GM12878 (cell line): ENCODE results near the gene CCN5. TPM values are rescaled to one million over a fixed set of nuclear protein-coding genes. Genes with fewer than 3 reads are reported as not detected.

Experiments used
- ATAC-seq: fragments of 200-7000 bp; cut with Tn5 transposase; 3 replicates; pipeline ENCODE4 v1.9.1; 2020; ENCODE audit warnings: mild to moderate bottlenecking, moderate library complexity
- BruUV-seq: library from RNA; stranded (reverse); fragments of 400-500 nt; replicated peaks from 2 replicates; lab custom pipeline; 2021; lab: Mats Ljungman, UMichigan
- CTCF ChIA-PET: fragments of 300-600 bp; sonication (Branson Sonifier 250); formaldehyde crosslinking; extraction: SDS; loops from one replicate; lab custom pipeline; 2021; ENCODE audit warnings: inconsistent platforms; lab: Yijun Ruan, JAX
- POLR2A ChIA-PET: fragments of 350-600 bp; formaldehyde crosslinking; extraction: SDS; loops from one replicate; lab custom pipeline; 2021; ENCODE audit warnings: inconsistent platforms; lab: Charles Lee
- RAD21 ChIA-PET: fragments of 300-600 bp; sonication (Branson Sonifier 250); formaldehyde crosslinking; loops from one replicate; lab custom pipeline; 2023; ENCODE audit warnings: antibody characterized with exemption; ENCODE audit not compliant: unreplicated experiment; lab: Charles Lee
- SMC1A ChIA-PET: fragments of 300-600 bp; sonication (Branson Sonifier 250); formaldehyde crosslinking; loops from one replicate; lab custom pipeline; 2023; ENCODE audit not compliant: unreplicated experiment, uncharacterized antibody; lab: Charles Lee
- DNase-seq: peaks from one replicate; pipeline ENCODE4 v3.0.0-alpha.2; 2011; ENCODE audit warnings: low read depth, low spot score
- FAIRE-seq: peaks from 3 replicates; lab custom pipeline; 2011; peaks lifted over from hg19 to GRCh38; lab: Jason Lieb, UNC
- H2AFZ ChIP-seq: 2 replicates; pipeline ENCODE4 v1.6.0; 2011; ENCODE audit warnings: low read depth, low read length, control low read depth; ENCODE audit not compliant: control insufficient read depth
- H3K27ac ChIP-seq: 2 replicates; pipeline ENCODE4 v1.5.1; 2011; ENCODE audit warnings: control low read depth; ENCODE audit not compliant: control insufficient read depth, insufficient read depth
- H3K27me3 ChIP-seq, 2 experiments: replicated peaks in 1 of 2; 2 replicates each; pipeline versions ENCODE4 v1.6.0 to v1.6.1; 2011; ENCODE audit warnings: low read length in 1 of 2; ENCODE audit not compliant: control insufficient read depth in 2 of 2, insufficient read depth in 2 of 2
- H3K36me3 ChIP-seq, 2 experiments: 2 replicates each; pipeline ENCODE4 v1.5.1; 2011; ENCODE audit warnings: low read length in 1 of 2; ENCODE audit not compliant: control insufficient read depth in 2 of 2, insufficient read depth in 2 of 2
- H3K4me1 ChIP-seq: 2 replicates; pipeline ENCODE4 v1.6.1; 2011; ENCODE audit warnings: mild to moderate bottlenecking, low read length, moderate library complexity, mixed read lengths; ENCODE audit not compliant: control insufficient read depth, insufficient read depth
- H3K4me2 ChIP-seq: 2 replicates; pipeline ENCODE4 v1.6.0; 2011; ENCODE audit warnings: control low read depth; ENCODE audit not compliant: control insufficient read depth, insufficient read depth
- H3K4me3 ChIP-seq: fragments of 200-600 bp; sonication (generic); 2 replicates; pipeline ENCODE4 v1.5.1; 2016
- H3K79me2 ChIP-seq: 2 replicates; pipeline ENCODE4 v1.6.0; 2011; ENCODE audit warnings: low read length; ENCODE audit not compliant: control insufficient read depth, insufficient read depth
- H3K9ac ChIP-seq: 2 replicates; pipeline ENCODE4 v1.8.0; 2011; ENCODE audit warnings: low read length, control low read depth, mixed read lengths; ENCODE audit not compliant: control insufficient read depth, insufficient read depth
- H3K9me3 ChIP-seq: replicated peaks from 3 replicates; pipeline ENCODE4 v1.5.1; 2011; ENCODE audit warnings: mild to moderate bottlenecking, low read length; ENCODE audit not compliant: control insufficient read depth, insufficient read depth
- H4K20me1 ChIP-seq: 2 replicates; pipeline ENCODE4 v1.6.0; 2011; ENCODE audit not compliant: control insufficient read depth, insufficient read depth
- BHLHE40 ChIP-seq, 2 experiments: fragments of 450-650 bp in 1 of 2; IDR thresholded peaks; 2 replicates each; pipeline ENCODE4 v1.6.1; 2011 to 2017; ENCODE audit warnings: low read depth in 2 of 2, borderline replicate concordance in 1 of 2, improper control_type of control experiment in 1 of 2, low read length in 1 of 2, mild to moderate bottlenecking in 1 of 2
- CHD4 ChIP-seq: fragments of 200-600 bp; sonication (generic); IDR thresholded peaks from 2 replicates; pipeline ENCODE4 v1.6.1; 2016; ENCODE audit warnings: mild to moderate bottlenecking
- PAX8 ChIP-seq: fragments of 450-650 bp; IDR thresholded peaks from 2 replicates; pipeline ENCODE4 v1.6.1; 2017; ENCODE audit warnings: mild to moderate bottlenecking, moderate library complexity
- RB1 ChIP-seq: fragments of 450-650 bp; formaldehyde crosslinking; IDR thresholded peaks from 2 replicates; pipeline ENCODE4 v1.6.1; 2017; ENCODE audit warnings: mild to moderate bottlenecking, borderline replicate concordance
- SMAD5 ChIP-seq: IDR thresholded peaks from 2 replicates; pipeline ENCODE4 v1.6.1; 2016; ENCODE audit warnings: antibody characterized with exemption, low read depth
- TCF12 ChIP-seq: IDR thresholded peaks from 2 replicates; pipeline ENCODE4 v1.6.1; 2011; ENCODE audit warnings: low read depth, mild to moderate bottlenecking, low read length
- YY1 ChIP-seq: IDR thresholded peaks from 2 replicates; pipeline ENCODE4 v1.6.1; 2011; ENCODE audit warnings: low read depth, mild to moderate bottlenecking, low read length
- in situ Hi-C: fragments of 300-500 bp; cut with MboI; formaldehyde crosslinking; loops from 9 replicates; pipeline ENCODE4 v1.14.3; 2018; ENCODE audit warnings: mixed read lengths
- intact Hi-C: fragments of 100-400 bp; cut with micrococcal nuclease; formaldehyde crosslinking; loops from one replicate; pipeline ENCODE4 v1.14.2; 2022; ENCODE audit not compliant: unreplicated experiment
- polyA plus RNA-seq, 11 experiments: library from polyadenylated mRNA; depleted of rRNA in 4 of 11; unstranded in 6 of 11; stranded (reverse) in 5 of 11; fragments of >200 nt; fragmentation: Nextera tagmentation in 4 of 11; fragmentation: Illumina TruSeq in 1 of 11; extraction: Ambion mirVana in 4 of 11; extraction: Trizol in 1 of 11; gene quantifications; 1 replicate in 1 of 11; 2 replicates in 10 of 11; pipeline versions ENCODE4 v1.2.1 to v1.2.3, GENCODE V29; 2011 to 2016; ENCODE audit warnings: inconsistent platforms in 2 of 11, missing spikeins in 2 of 11, low read depth in 1 of 11
- total RNA-seq, 4 experiments: library from RNA; depleted of rRNA in 3 of 4; stranded (reverse); fragments of >200 nt in 3 of 4; fragmentation: Illumina TruSeq in 1 of 4; extraction: Trizol in 1 of 4; gene quantifications; 2 replicates each; pipeline versions ENCODE4 v1.2.1 to v1.2.3, GENCODE V29; 2013 to 2021
- TF ChIP-seq, protein P1 (sequence below): fragments of 450-650 bp; IDR thresholded peaks from 2 replicates; pipeline ENCODE4 v1.6.1; 2017; ENCODE audit warnings: mild to moderate bottlenecking

Gene CCN5
- total and polyA plus RNA-seq, 10 of the 15 experiments (the other 5 are each of a cell fraction or from before 2014, with no cell fraction given): 0.14 to 0.15 TPM; not detected in 8

DNA sequence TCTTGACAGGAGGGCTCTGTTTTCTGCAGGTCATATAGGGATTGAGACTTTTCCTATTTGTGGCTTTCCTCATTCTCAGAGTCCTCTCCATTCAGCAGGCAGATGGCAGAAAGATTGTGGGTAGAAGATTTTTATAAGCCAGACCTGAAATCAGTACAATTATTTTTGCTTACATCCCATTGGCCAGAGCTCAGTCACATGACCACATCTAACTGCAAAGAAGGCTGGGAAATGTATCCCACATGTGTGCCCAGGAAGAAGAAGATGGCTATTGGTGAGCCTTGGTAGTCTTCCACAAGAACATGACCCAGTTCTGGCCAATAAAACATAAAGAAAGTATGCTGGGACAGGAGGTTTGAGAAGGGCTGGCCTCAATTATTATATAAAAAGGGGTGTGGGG, 21.5 kb upstream of the CCN5 start:
- no TSS peak for BruUV-seq
- RAD21 ChIA-PET: no interaction called here
- no peaks in the 10 kb centered on the region for H3K79me2 ChIP-seq
- POLR2A ChIA-PET: no interaction called here
- H3K4me3 ChIP-seq: no peak overlapping the region
- CTCF ChIA-PET: interaction anchor here (0.6 to 1.5 kb wide), 2 partner anchors 10 to 39 kb away, joined by 3 to 4 read pairs; no protein-coding TSS in a partner anchor
- ATAC-seq (no peak), DNase-seq (no peak), FAIRE-seq (no peak)
- no peaks in the 10 kb centered on the region for H4K20me1 ChIP-seq
- no peak overlapping the region for H3K27ac ChIP-seq
- H3K27me3 ChIP-seq: no peaks in the 10 kb centered on the region
- SMC1A ChIA-PET: no interaction called here
- H3K9me3 ChIP-seq: no peaks in the 10 kb centered on the region; the same call in 2 of the 3 replicates
- no peak overlapping the region for H3K9ac ChIP-seq
- in situ Hi-C loops: no loop called here
- H3K36me3 ChIP-seq: no peaks in the 10 kb centered on the region
- TF ChIP-seq CHD4 (no peak), RB1 (no peak), YY1 (no peak), PAX8 (no peak), BHLHE40 (IDR thresholded peaks at IDR 0.05; ENCODE audit: borderline replicate concordance in 1 of 2, low read depth in 2 of 2, low read length in 1 of 2) (no peak), SMAD5 (no peak), TCF12 (no peak)
- TF ChIP-seq, protein P1, sequence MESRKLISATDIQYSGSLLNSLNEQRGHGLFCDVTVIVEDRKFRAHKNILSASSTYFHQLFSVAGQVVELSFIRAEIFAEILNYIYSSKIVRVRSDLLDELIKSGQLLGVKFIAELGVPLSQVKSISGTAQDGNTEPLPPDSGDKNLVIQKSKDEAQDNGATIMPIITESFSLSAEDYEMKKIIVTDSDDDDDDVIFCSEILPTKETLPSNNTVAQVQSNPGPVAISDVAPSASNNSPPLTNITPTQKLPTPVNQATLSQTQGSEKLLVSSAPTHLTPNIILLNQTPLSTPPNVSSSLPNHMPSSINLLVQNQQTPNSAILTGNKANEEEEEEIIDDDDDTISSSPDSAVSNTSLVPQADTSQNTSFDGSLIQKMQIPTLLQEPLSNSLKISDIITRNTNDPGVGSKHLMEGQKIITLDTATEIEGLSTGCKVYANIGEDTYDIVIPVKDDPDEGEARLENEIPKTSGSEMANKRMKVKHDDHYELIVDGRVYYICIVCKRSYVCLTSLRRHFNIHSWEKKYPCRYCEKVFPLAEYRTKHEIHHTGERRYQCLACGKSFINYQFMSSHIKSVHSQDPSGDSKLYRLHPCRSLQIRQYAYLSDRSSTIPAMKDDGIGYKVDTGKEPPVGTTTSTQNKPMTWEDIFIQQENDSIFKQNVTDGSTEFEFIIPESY: no peak
- TF ChIP-seq, all 136 proteins: peak for 0
- peaks cover 25% of the 10 kb centered on the region for H3K4me1 ChIP-seq
- no peak overlapping the region for H2AFZ ChIP-seq
- H3K4me2 ChIP-seq: no peak overlapping the region
- intact Hi-C loops: no loop called here
